ENCODE results near the gene CDCA7L. TPM values are rescaled to one million over a fixed set of nuclear protein-coding genes. Genes with fewer than 3 reads are reported as not detected.

CDCA7L gene
- polyA plus RNA-seq, 1 donor (not counting 4 experiments of a cell fraction or from before 2014, with no cell fraction given), result 31.8 TPM

DNA sequence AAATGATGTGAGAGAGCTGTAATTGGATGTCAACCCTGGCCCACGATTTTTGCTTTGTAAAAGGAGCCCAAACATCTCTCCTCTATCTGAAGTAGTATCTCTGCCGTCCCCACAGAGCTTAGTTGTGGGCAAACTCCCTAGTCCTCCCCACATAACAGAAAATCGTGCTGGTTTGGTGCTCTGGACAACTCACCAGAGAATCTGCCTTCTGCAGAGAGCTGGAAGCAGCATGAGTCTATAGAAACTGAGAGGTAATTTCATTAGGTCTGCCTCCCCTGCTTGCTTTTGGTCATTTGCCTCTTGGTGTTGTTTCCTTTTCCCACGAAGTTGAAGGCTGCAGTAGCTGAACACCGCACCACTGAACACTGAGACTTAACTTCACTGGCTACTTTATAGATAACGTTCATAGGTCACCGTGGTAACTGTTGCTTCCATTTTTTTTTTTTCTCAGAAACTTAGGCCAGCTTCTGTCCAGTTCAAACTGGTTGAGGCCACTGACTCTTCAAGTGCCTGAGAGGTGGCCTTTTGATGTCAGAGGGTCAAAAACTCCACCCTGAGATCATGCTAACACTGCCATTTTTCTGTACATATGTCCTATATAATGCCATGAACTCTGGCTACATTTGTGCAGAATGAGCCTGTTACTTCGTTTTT is 3.3 kb upstream of the CDCA7L start:
- dilution Hi-C loops (cut with MboI; ENCODE audit: extremely low pct_ligation_motif_present, low sequenced_read_pairs), result no loop called here
- Histone ChIP-seq H4K20me1 (ENCODE audit: control insufficient read depth, extremely low read depth, insufficient read depth, low read length) (no peaks in the 10 kb centered on the region), H2AFZ (ENCODE audit: control insufficient read depth, low read length) (no peak overlapping the region), H3K4me2 (ENCODE audit: control insufficient read depth, extremely low read depth, insufficient read depth, low read depth, low read length) (no peak overlapping the region), H3K27me3 (ENCODE audit: control insufficient read depth, extremely low read depth, insufficient read depth, low read length) (no peaks in the 10 kb centered on the region), H3K4me3 (ENCODE audit: control insufficient read depth in 2 of 3, extremely low read depth in 1 of 3, insufficient read depth in 2 of 3, low read depth in 1 of 3, low read length in 3 of 3) (no peak overlapping the region), H3K9me1 (ENCODE audit: control insufficient read depth, extremely low read depth, insufficient read depth, low read length) (no peaks in the 10 kb centered on the region), H3K79me2 (ENCODE audit: control insufficient read depth, insufficient read depth, low read length) (no peaks in the 10 kb centered on the region), H3K9ac (ENCODE audit: control insufficient read depth, extremely low read depth, insufficient read depth, low read length) (no peak overlapping the region), H3K4me1 (ENCODE audit: control insufficient read depth, extremely low read depth, insufficient read depth, low read length) (peaks cover 4% of the 10 kb centered on the region), H3K27ac (ENCODE audit: control insufficient read depth, insufficient read depth, low read length) (no peak overlapping the region), H3K9me3 (ENCODE audit: control insufficient read depth, low read depth, low read length) (no peaks in the 10 kb centered on the region), H3K36me3 (ENCODE audit: control insufficient read depth in 2 of 2, extremely low read depth in 1 of 2, insufficient read depth in 2 of 2, low read length in 2 of 2) (no peaks in the 10 kb centered on the region)
- DNase-seq (ENCODE audit: low read depth, low spot score), result no peak
- no peak for FAIRE-seq
- no peak for TF ChIP-seq EZH2 (IDR thresholded peaks at IDR 0.05; ENCODE audit: low read length)
- TF ChIP-seq, protein P1, sequence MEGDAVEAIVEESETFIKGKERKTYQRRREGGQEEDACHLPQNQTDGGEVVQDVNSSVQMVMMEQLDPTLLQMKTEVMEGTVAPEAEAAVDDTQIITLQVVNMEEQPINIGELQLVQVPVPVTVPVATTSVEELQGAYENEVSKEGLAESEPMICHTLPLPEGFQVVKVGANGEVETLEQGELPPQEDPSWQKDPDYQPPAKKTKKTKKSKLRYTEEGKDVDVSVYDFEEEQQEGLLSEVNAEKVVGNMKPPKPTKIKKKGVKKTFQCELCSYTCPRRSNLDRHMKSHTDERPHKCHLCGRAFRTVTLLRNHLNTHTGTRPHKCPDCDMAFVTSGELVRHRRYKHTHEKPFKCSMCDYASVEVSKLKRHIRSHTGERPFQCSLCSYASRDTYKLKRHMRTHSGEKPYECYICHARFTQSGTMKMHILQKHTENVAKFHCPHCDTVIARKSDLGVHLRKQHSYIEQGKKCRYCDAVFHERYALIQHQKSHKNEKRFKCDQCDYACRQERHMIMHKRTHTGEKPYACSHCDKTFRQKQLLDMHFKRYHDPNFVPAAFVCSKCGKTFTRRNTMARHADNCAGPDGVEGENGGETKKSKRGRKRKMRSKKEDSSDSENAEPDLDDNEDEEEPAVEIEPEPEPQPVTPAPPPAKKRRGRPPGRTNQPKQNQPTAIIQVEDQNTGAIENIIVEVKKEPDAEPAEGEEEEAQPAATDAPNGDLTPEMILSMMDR (optimal IDR thresholded peaks at IDR 0.05 in 1 of 3, IDR thresholded peaks at IDR 0.05 in 1 of 3, conservative IDR thresholded peaks at IDR 0.05 in 1 of 3; ENCODE audit: extremely low read depth in 1 of 3, insufficient read depth in 2 of 3, low read length in 3 of 3), result no peak

DNA sequence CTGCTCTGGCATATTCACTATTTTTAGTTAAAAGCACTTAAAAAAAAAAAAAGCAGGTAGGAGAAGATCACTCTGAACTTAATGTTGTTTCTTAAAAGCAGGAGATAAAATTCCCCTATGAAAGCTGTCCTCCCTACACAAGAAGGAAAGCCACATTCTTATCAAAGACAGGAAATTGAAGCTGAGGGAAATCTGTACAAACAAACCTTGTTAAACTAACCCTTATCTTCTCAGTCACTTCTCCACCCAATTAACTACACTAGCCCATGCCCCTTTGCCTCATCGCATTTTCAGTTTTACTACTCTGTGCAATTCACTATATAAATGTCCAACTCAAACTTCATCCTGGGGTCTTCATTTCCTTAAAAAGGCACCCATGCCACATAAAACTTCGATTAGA is 2.7 kb upstream of the CDCA7L start:
- FAIRE-seq (no peak), DNase-seq (ENCODE audit: low read depth, low spot score) (no peak)
- Histone ChIP-seq H3K36me3 (ENCODE audit: control insufficient read depth in 2 of 2, extremely low read depth in 1 of 2, insufficient read depth in 2 of 2, low read length in 2 of 2) (no peaks in the 10 kb centered on the region), H3K27ac (ENCODE audit: control insufficient read depth, insufficient read depth, low read length) (no peak overlapping the region), H3K79me2 (ENCODE audit: control insufficient read depth, insufficient read depth, low read length) (peaks cover under 1% of the 10 kb centered on the region), H2AFZ (ENCODE audit: control insufficient read depth, low read length) (no peak overlapping the region), H3K9me3 (ENCODE audit: control insufficient read depth, low read depth, low read length) (no peaks in the 10 kb centered on the region), H4K20me1 (ENCODE audit: control insufficient read depth, extremely low read depth, insufficient read depth, low read length) (no peaks in the 10 kb centered on the region), H3K4me3 (ENCODE audit: control insufficient read depth in 2 of 3, extremely low read depth in 1 of 3, insufficient read depth in 2 of 3, low read depth in 1 of 3, low read length in 3 of 3) (no peak overlapping the region), H3K4me2 (ENCODE audit: control insufficient read depth, extremely low read depth, insufficient read depth, low read depth, low read length) (no peak overlapping the region), H3K9me1 (ENCODE audit: control insufficient read depth, extremely low read depth, insufficient read depth, low read length) (no peaks in the 10 kb centered on the region), H3K4me1 (ENCODE audit: control insufficient read depth, extremely low read depth, insufficient read depth, low read length) (peaks cover 11% of the 10 kb centered on the region), H3K9ac (ENCODE audit: control insufficient read depth, extremely low read depth, insufficient read depth, low read length) (no peak overlapping the region), H3K27me3 (ENCODE audit: control insufficient read depth, extremely low read depth, insufficient read depth, low read length) (no peaks in the 10 kb centered on the region)
- TF ChIP-seq EZH2 (IDR thresholded peaks at IDR 0.05; ENCODE audit: low read length), result no peak
- TF ChIP-seq, protein P1 (optimal IDR thresholded peaks at IDR 0.05 in 1 of 3, IDR thresholded peaks at IDR 0.05 in 1 of 3, conservative IDR thresholded peaks at IDR 0.05 in 1 of 3; ENCODE audit: extremely low read depth in 1 of 3, insufficient read depth in 2 of 3, low read length in 3 of 3), result no peak
- dilution Hi-C loops (cut with MboI; ENCODE audit: extremely low pct_ligation_motif_present, low sequenced_read_pairs), result no loop called here

All from keratinocyte (primary cell).